GM13976 (cell line): ENCODE results near the gene GET3.

Experiments
- DNase-seq: peaks from one replicate; pipeline ENCODE4 v3.0.0; 2012; ENCODE audit warnings: low spot score
- in situ Hi-C: fragments of 300-500 bp; cut with MboI; formaldehyde crosslinking; loops from one replicate; pipeline ENCODE4 v1.12.0; 2022; ENCODE audit warnings: low sequenced_read_pairs, mixed read lengths, inconsistent platforms; ENCODE audit not compliant: unreplicated experiment
- TF ChIP-seq, protein P1 (sequence below): IDR thresholded peaks from 2 replicates; pipeline ENCODE4 v1.5.1; 2012; ENCODE audit warnings: borderline replicate concordance, mild to moderate bottlenecking; ENCODE audit not compliant: insufficient read depth; ENCODE audit errors: extremely low read depth, missing control alignments, control extremely low read depth

Gene GET3

DNA sequence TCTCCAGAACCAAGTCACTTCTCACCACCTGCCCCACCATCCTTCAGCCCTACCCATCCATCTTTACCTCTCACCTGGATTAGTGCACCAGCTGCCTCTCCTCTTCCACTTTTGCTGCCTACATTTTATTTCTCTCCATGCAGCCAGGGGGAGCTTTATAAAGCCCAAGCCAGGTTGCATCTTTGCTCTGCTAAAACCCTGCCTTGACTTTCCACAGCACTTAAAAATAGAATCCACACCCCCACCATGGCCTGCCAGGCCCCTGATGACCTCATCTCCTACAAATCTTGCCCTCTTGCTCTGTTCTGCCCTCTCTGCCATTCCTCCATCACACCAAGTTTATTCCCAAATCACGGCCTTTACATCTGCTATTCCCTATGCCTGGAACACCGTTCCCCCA is 36.3 kb downstream of the GET3 start:
- DNase-seq: no peak
- TF ChIP-seq, protein P1, sequence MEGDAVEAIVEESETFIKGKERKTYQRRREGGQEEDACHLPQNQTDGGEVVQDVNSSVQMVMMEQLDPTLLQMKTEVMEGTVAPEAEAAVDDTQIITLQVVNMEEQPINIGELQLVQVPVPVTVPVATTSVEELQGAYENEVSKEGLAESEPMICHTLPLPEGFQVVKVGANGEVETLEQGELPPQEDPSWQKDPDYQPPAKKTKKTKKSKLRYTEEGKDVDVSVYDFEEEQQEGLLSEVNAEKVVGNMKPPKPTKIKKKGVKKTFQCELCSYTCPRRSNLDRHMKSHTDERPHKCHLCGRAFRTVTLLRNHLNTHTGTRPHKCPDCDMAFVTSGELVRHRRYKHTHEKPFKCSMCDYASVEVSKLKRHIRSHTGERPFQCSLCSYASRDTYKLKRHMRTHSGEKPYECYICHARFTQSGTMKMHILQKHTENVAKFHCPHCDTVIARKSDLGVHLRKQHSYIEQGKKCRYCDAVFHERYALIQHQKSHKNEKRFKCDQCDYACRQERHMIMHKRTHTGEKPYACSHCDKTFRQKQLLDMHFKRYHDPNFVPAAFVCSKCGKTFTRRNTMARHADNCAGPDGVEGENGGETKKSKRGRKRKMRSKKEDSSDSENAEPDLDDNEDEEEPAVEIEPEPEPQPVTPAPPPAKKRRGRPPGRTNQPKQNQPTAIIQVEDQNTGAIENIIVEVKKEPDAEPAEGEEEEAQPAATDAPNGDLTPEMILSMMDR: peak; percentile 23
- in situ Hi-C loops: no loop called here

DNA sequence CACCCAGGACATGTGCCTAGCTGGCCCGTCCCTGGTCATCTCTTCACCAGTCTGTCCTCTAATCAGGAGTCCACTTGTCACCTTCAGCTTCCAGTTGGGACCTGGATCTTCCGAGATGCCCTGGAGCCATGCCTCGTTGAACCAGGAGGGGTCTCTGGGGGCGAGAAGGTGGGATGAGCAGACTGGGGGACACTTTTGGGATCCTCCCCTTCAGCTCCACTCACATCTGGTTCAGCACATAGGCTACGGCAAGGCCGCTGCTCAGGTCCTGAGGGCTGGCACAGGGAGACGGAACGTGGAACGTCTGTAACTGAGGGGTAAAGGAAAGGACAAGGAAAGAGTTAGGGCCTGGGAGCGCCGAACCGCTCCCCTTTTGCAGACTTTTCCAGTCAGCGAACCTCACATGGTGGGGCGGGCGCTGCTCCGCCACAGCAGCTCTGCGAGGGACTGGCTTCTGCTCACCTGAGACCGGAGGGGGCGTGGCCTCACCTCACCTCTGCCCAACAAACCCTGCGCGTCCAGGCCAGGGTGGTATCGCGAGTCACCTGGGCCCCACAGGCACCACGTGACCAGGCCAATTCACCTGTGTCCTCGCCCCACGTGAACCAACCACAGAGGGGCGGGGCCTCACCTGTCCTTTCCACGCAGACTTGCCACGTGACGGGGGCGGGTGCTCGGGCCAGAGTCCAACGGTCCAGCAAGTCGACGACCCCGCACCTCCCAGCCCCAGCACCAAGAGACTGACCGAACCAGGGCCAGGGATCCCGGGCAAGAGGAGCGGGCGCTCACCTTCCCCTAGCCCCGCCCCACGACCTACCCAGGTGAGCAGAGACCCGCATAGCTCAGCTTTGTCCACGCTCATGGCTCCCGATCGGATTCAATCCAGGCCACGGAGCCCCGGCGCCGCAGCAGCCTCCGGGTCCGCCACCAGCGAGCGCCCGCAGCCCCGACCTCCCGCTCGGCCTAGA is 37.6 kb downstream of the GET3 start, which contains the start of gene HOOK2:
HOOK2 (minus strand) TSS at position 965 of the 968 bp plus-strand sequence; CDS start at position 862, 103 bp downstream.
- no peak for DNase-seq
- in situ Hi-C loops: no loop called here
- TF ChIP-seq, protein P1: no peak

DNA sequence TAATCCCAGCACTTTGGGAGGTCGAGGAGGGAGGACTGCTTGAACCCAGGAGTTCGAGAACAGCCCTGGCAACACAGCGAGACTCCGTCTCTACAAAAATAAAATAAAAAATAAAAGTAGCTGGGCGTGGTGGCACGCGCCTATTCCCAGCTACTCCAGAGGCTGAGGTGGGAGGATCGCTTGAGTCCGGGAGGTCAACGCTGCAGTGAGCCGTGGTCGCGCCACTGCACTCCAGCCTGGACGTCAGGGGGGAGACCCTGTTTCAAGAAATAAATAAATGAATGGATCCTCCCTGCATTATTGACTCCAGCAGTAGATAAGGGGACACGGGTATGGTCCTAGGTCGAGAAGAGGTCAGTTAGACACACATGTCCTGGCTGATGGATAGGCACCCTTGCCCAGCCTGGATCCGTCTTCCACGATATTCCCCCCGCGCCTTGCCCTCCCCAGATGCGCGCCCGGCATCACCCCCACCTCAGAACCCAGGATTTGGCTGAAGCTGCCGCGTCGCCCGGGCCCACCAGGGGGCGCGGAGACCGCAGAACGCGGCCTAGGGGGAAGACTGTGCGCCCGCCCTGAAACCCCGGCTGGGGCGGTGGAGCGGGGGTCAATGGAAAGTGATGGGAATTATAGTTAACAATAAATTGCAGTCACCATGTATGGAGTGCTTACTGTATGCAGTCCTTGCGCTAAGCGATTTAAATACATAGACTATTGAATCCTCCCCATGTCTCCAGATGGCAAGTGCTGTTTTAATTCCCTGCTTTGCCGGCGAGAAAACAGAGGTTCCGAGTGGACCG is 40.1 kb downstream of the GET3 start:
- TF ChIP-seq, protein P1: peak; percentile 94
- peak; percentile 82 for DNase-seq
- in situ Hi-C loops: no loop called here

DNA sequence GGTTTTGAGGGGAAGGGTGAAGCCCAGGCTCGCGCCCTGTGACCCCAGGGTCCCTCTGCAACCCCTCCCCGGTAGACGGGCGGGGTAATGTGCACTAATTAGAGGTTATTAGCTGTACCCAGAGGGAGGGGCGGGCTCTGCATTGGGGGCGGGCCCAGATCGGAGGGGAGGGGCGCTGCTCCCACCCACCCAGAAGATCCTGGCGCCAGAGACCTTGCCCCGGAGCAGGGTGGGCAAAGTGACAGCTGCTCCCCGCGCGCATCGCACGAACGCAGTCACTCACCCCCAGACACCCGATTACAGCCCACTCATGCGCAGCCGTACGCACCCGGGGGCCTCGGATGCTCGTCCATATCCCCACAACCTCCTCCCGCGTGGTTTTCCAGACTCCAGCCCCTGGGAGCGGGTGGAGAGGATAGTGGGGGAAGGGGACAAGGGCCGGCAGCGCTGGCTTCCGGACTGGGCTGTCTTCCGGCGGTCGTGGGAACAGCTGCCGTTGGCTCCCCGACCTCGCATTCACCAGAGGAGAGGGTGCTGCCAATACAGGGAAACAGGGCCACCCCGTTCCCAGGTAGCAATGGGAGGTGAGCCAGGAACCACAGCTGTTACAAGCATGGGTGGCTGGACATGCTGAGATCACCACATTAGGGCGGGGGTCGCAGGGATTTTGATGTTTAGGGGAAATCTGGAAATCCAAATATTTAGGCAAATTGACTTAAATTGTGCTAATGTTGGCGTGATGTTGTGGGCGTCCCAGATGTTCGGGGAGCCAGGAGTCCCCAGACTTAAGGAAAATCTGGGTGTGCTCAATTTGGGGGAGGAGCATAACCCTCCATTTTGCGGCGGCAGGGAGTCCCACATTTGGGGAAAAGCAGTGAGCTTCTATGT is 41.0 kb downstream of the GET3 start:
- peak; percentile 70 for DNase-seq
- in situ Hi-C loops: no loop called here
- TF ChIP-seq, protein P1: no peak

DNA sequence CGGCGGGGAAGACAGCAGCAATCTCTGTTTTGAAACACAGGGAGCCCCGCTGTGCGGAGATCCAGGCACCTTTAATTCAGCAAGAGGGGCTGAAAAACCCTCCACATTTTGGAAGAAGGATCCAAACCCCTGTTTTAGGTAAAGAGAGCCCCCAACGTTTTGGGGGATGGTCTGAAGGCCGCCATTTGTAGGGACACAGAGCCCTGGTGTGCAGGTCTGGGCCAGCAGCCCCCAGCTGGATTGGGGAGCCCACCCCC is 41.5 kb downstream of the GET3 start:
- TF ChIP-seq, protein P1: no peak
- DNase-seq: no peak
- in situ Hi-C loops: no loop called here
